GM12873 (cell line): ENCODE measurements around the gene KCNAB2.

Experiments used
- TF ChIP-seq, protein P1 (sequence below): IDR thresholded peaks from 2 replicates; pipeline ENCODE4 v1.5.1; 2012; ENCODE audit warnings: low read depth, mild to moderate bottlenecking, moderate library complexity, low read length, control low read depth; ENCODE audit not compliant: insufficient read depth; ENCODE audit errors: missing control alignments

The KCNAB2 gene

DNA sequence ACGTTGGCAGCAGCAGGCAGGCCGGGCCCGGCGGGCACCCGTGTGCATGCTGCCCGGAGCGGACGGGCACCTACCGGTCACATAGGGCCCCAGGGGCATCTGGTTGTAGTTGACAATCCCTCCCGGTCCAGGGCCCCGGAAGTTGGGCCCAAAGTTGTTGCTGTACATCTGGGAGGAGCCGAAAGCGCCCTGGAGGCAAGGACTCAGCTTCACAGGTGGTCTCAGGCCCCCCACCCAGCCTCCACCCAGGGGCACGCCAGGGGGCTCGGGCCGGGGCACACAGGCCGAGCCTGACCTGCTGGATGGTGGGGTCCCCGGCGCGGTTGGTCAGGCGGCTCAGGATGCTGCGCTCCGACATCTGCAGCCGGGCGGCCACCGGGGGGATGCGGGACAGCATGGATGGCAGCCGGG is 60.6 kb downstream of the KCNAB2 start:
- TF ChIP-seq, protein P1, sequence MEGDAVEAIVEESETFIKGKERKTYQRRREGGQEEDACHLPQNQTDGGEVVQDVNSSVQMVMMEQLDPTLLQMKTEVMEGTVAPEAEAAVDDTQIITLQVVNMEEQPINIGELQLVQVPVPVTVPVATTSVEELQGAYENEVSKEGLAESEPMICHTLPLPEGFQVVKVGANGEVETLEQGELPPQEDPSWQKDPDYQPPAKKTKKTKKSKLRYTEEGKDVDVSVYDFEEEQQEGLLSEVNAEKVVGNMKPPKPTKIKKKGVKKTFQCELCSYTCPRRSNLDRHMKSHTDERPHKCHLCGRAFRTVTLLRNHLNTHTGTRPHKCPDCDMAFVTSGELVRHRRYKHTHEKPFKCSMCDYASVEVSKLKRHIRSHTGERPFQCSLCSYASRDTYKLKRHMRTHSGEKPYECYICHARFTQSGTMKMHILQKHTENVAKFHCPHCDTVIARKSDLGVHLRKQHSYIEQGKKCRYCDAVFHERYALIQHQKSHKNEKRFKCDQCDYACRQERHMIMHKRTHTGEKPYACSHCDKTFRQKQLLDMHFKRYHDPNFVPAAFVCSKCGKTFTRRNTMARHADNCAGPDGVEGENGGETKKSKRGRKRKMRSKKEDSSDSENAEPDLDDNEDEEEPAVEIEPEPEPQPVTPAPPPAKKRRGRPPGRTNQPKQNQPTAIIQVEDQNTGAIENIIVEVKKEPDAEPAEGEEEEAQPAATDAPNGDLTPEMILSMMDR, result no peak

DNA sequence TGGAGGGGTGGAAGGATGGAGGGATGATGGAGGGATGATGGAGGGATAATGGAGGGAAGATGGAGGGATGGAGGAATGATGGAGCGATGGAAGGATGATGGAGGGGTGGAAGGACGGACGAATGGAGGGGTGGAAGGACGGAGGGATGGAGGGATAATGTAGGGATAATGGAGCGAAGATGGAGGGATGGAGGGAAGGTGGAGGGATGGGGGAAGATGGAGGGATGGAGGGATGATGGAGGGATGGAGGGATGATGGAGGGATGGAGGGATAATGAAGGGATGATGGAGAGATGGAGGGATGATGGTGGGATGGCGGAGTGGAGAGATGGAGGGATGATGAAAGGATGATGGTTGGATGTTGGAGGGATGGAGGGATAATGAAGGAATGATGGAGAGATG is 61.3 kb downstream of the KCNAB2 start:
- TF ChIP-seq, protein P1, result no peak

DNA sequence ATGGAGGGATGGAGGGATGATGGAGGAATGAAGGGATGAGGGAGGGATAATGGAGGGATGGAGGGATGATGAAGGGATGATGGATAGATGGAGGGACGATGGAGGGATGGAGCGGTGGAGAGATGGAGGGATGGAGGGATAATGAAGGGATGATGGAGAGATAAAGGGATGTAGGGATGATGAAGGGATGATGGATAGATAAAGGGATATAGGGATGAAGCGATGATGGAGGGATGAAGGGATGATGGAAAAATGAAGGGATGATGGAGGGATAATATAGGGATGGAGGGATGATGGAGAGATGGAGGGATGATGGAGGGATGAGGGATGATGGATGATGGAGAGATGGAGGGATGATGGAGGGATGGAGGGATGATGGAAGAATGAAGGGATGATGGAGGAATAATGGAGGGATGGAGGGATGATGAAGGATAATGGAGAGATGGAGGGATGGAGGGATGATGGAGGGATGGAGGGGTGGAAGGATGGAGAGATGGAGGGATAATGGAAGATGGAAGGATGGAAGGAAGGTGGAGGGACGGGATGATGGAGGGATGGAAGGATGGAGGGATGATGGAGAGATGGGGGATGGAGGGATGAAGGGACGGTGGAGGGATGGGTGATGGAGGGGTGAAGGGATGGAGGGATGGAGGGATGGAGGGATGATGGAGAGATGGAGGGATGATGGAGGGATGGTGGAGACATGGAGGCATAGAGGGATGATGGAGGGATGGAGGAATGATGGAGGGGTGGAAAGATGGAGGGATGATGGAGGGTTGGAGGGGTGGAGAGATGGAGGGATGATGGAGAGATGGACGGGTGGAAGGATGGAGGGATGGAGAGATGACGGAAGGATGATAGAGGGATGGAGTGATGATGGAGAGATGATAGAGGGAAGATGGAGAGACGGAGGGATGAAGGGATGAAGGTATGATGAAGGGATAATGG is 62.0 kb downstream of the KCNAB2 start:
- TF ChIP-seq, protein P1, result no peak

DNA sequence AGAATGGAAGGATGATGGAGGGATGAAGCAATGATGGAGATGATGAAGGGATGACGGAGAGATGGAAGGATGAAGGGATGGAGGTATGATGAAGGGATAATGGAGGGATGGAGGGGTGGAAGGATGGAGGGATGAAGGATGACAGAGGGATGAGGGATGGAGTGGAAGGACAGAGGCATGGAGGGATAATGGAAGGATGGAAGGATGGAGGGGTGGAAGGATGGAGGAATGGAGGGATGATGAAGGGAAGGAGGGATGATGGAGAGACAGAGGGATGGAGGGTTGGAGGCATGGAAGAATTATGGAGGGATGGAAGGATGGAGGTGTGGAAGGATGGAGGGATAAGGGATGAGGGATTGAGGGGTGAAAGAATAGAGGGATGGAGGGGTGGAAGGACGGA is 62.8 kb downstream of the KCNAB2 start:
- TF ChIP-seq, protein P1, result no peak

- TF ChIP-seq, protein P1, result peak; percentile 84
These were observed 63.4 kb downstream of the KCNAB2 start for GRCh38 chr1:6108937-6109614.

DNA sequence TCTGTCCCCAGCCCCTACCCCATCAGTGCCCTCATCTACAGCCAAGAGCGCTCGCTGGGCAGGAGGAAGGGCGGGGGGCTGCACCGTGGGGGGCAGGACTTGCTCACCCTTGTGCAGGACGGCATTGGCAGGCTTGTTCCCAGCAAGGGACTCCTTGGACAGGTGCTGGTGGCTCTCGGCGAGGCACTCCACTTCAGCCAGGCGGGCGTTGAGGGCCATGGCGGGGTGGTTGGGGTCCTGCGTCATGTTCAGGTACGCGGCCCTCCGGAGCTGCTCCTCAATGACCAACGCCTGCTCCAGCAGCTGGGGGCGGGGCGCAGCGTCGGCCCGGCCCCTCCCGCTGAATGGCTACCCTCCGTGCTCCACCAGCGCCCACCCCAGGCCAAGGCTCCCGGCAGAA is 64.0 kb downstream of the KCNAB2 start:
- TF ChIP-seq, protein P1, result no peak

- TF ChIP-seq, protein P1, result no peak
These were observed 64.6 kb downstream of the KCNAB2 start for GRCh38 chr1:6110326-6110725.
